GM20431 (cell line): ENCODE results near the gene CBX6.

Experiments
- in situ Hi-C: fragments of 300-500 bp; cut with MseI, MboI; formaldehyde crosslinking; loops from one replicate; pipeline ENCODE4 v1.15.0; 2020; ENCODE audit warnings: low sequenced_read_pairs; ENCODE audit not compliant: unreplicated experiment

CBX6 gene

DNA sequence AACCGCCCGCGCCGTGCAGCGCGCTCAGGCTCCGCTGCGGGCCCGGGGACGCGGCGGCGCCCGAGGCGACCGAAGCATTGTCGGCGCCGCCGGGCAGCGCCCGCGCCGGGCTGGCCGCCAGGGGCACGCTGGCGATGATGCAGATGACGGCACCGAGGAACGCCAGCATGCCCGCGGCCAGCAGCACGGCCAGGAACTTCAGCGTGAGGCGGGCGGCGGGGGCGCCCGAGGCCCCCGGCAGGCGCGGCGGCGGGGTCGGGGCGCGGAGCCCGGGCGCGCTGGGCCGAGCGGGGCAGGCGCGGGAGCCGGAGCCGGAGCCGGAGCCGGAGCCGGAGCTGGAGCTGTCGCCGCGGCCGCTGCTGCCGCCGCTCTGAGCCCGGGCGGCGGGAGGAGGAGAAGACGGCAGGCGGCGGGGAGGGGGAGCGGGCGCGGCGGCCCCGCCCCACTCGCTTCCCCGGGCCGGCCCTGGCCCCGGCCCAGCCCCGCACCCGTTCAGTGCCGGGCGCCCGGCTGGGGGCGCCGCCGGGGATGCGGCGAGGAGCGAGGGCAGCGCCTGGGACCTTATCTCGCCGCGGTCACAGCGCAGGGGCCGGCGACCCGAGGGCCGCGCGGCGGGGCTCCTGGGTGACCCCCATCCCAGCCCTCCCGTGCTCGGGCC, 28.2 kb downstream of the CBX6 start, which contains the start of gene NPTXR:
Gene NPTXR (minus strand): TSS at position 372 of the 658 bp plus-strand sequence.
- in situ Hi-C loops = no loop called here

- in situ Hi-C loops = no loop called here
Measured at GRCh38 chr22:38843201-38843656, 28.8 kb downstream of the CBX6 start.

GRCh38 chr22:38842512-38843200, 29.4 kb downstream of the CBX6 start:
- in situ Hi-C loops = no loop called here

DNA sequence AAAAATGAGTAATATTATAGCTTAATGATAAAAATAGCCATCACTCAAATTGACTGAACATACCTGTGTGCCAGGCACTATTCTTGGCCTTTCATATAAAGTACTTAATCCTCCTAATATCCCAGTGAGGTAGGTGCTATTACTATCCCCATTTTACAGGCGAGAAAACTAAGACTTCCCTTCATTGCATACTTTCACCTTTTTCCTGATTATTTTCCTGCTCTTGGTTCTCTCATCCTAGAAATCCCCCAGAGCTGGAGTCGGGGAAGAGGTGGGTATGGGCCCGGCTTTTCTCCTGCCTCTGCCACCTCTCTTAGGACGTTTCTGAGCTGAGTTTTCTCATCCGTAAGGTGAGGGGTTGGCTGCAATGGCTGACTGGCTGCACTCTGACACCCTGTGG, 30.4 kb downstream of the CBX6 start:
- in situ Hi-C loops = no loop called here

DNA sequence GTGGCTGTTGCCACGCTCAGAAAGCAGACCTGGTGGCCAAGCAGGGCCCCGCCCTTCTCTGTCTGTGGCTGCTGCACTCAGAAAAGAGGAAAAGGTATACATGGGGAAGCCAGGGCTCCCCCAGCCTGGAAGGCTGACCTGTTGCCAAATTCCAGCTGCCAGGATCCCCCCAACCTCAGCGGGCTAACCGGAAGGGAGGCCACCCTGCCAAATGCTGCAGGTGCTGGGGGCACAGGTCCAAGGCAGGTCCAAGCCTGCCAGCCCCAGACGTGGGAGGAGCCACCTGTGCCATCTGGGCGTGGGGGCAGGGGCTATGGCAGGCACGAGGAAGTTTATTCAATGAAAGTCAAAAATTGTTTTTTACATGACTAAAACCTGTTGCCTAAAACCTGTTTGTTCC, 30.8 kb downstream of the CBX6 start:
- in situ Hi-C loops = no loop called here

DNA sequence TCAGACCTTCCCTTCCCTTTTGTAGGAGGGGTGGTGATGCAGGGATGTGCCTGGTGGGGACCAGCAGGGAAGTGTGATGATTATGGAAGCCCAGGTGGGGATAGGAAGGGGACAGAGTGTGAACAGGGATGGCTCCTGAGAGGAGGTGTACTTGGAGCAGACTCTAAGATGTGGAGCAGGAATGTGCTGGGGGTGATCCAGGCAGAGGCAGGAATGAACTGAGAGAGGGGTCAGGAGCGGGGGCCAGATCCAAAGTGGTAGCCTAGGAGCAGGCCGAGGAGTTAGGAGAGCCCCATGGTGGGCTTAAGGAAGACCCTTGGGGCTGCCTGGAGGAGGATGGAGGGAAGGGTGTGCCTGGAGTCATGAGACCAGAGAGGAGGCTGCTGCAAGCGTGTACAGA, 31.9 kb downstream of the CBX6 start:
- in situ Hi-C loops = no loop called here

DNA sequence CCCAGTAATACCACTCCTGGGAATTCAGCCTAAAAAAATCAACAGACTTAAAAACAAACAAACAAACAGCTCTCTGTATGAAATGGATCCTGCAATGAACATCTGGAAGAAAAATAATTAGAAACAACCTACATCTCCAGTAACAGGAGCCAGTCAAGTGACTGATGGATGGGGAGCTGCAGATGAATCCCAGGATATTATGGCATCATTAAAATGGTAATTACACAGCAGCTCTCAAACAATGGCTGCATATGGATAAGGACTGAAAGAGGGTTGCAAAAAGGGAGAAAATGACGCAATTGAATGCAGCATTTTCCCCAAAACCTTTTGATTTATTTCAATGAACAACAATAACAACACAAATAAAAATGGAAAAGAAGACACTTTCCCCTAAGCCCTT, 32.3 kb downstream of the CBX6 start:
- in situ Hi-C loops = no loop called here

- in situ Hi-C loops = no loop called here
Measured at GRCh38 chr22:38837414-38837928, 34.5 kb downstream of the CBX6 start.

- in situ Hi-C loops = no loop called here
Measured at GRCh38 chr22:38835888-38836301, 36.1 kb downstream of the CBX6 start.

DNA sequence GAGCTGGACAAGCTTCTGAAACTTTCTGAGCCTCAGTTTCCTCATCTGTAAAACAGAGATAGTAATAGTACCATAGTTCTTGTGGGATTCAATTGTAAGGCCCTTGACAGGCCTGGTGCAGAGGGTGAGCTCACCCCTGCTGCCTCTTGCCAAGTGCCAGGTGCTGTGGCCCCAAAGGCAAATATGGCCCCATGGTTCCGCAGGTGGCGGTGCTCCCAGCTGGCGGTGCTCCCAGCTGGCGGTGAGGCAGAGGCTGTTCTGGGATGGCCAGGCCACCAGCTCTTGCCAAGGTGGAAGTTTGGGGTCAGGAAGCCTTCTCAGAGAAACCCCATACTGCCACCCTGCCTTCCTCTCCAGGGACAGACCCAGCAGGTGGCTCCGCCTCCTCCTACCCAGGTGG, 37.0 kb downstream of the CBX6 start:
- in situ Hi-C loops = no loop called here

DNA sequence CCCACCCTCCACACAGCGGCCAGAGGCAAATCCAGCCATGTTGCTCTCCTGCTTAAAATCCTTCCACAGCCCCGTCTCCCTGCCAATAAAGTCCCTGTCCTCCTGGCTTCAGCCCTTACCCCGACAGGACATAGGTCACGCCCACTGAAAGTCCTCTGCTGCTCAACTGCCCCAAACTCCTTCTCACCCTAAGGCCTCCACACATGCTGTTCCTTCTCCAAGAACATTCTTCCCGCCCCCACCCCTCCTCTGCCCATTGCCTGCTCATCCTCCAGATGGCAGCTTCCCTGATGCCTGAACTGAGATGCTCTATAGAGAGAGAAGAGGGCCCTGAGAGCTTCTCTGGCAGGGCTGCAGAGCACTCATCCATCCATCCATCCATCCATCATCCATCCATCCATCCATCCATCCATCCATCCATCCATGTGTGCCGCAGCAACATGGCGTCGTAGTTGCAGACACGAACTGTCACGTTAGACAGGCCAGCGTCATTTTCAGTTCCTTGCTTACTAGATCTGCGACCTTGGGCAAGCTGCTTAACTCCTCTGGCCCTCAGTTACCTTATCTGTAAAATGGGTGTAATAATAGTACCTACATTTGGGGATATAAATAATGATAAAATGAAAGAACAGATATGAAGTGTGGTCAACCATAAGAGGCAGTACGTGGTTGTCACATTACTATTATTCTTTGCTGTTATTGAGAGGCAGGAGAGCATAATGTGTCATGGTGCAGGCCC, 37.6 kb downstream of the CBX6 start:
- in situ Hi-C loops = no loop called here

GRCh38 chr22:38833061-38833460, 39.0 kb downstream of the CBX6 start:
- in situ Hi-C loops = no loop called here

GRCh38 chr22:38832005-38832978, 39.7 kb downstream of the CBX6 start:
- in situ Hi-C loops = no loop called here

DNA sequence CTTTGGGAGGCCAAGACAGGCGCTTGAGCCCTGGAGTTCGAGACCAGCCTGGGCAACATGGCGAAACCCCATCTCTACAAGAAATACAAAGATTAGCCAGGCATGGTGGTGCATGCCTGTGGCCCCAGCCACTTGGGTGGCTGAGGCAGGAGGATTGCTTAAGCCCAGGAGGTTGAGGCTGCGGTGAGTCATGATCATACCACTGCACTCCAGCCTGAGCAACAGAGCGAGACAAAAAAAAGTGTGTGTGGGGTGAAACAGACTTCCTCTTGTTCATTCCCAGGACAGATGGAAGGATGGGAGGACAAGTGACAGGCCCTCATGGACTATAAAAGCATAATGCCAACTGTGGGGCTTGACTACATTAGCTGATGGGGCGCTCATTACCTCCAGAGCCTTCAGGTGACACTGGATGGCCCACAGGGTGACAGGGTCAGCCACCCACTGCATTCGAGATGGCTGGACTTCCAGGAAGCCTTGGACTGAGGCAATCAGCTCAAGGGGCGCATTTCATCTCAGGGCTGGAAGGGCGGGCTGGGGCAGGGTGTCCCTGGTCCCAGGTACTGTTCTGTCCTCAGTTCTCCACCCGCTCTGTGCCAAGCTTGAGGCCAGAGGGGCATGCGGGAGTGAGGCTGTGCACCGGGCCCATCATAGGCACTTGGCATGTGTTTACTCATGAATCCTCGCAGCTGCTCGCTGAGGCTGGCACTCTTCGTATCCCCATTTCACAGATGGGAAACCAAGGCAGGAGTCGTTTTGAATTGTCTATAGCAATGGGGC, 40.7 kb downstream of the CBX6 start:
- in situ Hi-C loops = no loop called here

- in situ Hi-C loops = no loop called here
Measured at GRCh38 chr22:38830845-38831108, 41.2 kb downstream of the CBX6 start.

DNA sequence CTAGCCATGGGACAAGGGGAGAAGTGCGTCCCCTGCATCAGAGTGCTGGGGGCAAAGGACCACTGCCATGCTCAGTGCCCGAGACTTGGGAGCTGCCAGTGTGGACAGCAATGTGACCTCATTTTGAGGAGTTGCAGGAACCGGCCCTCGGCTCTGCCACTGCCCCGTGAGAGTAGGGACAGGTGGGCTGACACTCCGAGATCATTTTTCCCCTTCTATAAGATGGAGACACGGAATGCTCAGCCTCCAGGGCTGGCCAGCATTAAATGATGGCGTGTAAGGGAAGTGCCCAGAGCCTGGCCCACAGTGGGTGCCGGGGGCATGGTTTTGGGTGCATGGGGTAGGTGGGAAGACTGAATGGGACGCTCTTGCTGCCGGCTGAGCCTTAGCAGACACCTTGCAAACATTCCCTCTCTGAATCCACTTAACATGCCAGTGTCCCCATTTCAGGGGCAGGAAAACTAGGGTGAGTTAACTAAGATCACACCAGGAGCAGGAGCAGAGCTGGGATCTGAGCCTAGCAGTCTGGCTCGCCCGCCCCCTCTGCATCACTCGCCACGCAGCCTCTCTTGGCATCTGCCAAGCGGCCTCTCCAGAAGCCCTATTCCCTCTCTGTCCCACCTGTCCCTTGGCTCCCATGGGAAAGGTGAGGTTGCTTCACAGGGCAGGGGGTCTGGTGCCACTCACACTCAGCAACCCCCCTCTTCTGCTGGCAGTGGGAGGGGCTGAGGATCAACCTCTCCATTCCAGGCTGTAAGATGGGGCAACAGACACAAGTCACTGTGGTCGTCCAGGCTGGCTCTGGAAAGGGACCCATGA, 41.8 kb downstream of the CBX6 start:
- in situ Hi-C loops = no loop called here

- in situ Hi-C loops = no loop called here
Measured at GRCh38 chr22:38829485-38829884, 42.5 kb downstream of the CBX6 start.

DNA sequence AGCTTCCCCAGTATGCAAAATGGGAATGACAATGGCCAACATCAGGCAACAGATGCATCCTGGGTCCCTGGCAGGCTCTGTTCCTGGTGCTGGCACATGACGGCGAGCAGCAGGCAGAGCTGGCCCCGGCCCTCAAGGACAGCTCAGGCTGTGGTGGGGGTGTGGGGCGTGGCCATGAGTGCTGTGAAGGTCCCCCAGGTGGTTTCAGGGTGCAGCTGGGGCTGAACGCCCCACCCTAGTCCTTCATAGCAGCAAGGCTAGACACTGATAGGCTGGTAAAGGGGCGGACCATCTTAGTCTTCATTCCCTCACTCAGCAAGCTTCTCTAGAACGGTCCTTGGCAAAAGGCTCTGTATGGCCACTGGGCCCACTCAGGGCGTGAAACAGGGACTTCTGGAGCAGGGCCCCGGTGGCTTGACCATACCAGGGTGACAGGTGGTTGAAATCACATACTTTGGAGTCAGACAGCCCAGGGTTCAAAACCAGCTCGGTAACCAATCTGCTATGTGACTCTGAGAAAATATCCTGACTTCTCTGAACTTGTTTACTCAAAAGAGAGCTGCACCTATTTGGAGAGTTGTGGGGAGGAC, 43.3 kb downstream of the CBX6 start:
- in situ Hi-C loops = no loop called here
